Adrenal gland (tissue), 5 donors: ENCODE results near the gene ZBTB44.
"Not testable (repeated sequence)": the region's sequence is repeated elsewhere in the genome, so short reads cannot be mapped to it uniquely, and the experiment has no call there.

Source experiments
- POLR2A ChIP-seq, 2 donors: fragments of 450-650 bp; IDR thresholded peaks; one replicate each; pipeline ENCODE4 v1.6.1; 2017; ENCODE audit warnings: antibody characterized with exemption in 2 of 2, mild to moderate bottlenecking in 2 of 2, moderate library complexity in 1 of 2
- TF ChIP-seq, protein P1 (sequence below), 6 experiments: fragments of 450-650 bp in 4 of 6; fragments of 200-600 bp in 2 of 6; sonication (generic) in 1 of 6; IDR thresholded peaks; 1 replicate in 5 of 6; 2 replicates in 1 of 6; pipeline versions ENCODE4 v1.5.1 to v1.8.0; 2016 to 2021; ENCODE audit warnings: antibody characterized with exemption in 6 of 6, mild to moderate bottlenecking in 2 of 6, moderate library complexity in 1 of 6
- donor health status: DM: no; HTN: no; CAD: no.

- TF ChIP-seq POLR2A (IDR thresholded peaks at IDR 0.05) = not testable (repeated sequence)
- TF ChIP-seq, protein P1, sequence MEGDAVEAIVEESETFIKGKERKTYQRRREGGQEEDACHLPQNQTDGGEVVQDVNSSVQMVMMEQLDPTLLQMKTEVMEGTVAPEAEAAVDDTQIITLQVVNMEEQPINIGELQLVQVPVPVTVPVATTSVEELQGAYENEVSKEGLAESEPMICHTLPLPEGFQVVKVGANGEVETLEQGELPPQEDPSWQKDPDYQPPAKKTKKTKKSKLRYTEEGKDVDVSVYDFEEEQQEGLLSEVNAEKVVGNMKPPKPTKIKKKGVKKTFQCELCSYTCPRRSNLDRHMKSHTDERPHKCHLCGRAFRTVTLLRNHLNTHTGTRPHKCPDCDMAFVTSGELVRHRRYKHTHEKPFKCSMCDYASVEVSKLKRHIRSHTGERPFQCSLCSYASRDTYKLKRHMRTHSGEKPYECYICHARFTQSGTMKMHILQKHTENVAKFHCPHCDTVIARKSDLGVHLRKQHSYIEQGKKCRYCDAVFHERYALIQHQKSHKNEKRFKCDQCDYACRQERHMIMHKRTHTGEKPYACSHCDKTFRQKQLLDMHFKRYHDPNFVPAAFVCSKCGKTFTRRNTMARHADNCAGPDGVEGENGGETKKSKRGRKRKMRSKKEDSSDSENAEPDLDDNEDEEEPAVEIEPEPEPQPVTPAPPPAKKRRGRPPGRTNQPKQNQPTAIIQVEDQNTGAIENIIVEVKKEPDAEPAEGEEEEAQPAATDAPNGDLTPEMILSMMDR (IDR thresholded peaks at IDR 0.05) = not testable (repeated sequence)
These were observed 121.2 kb downstream of the ZBTB44 start for GRCh38 chr11:130193551-130193950.
